IMR-90 (cell line): ENCODE results near the gene UQCRC1. TPM values are rescaled to one million over a fixed set of nuclear protein-coding genes. Genes with fewer than 3 reads are reported as not detected.

Experiments used
- ATAC-seq: fragments of 200-7000 bp; cut with Tn5 transposase; 2 replicates; pipeline ENCODE4 v1.9.1; 2020; ENCODE audit warnings: low read depth, mild to moderate bottlenecking, moderate library complexity
- BruUV-seq: library from RNA; stranded (reverse); fragments of 400-500 nt; replicated peaks from 2 replicates; lab custom pipeline; 2021; lab: Mats Ljungman, UMichigan
- CTCF ChIA-PET: fragments of 300-600 bp; formaldehyde crosslinking; extraction: SDS; loops from one replicate; lab custom pipeline; 2021; ENCODE audit warnings: antibody characterized with exemption; lab: Yijun Ruan, JAX
- POLR2A ChIA-PET: fragments of 300-600 bp; sonication (Branson Sonifier 250); formaldehyde crosslinking; loops from one replicate; lab custom pipeline; 2022; ENCODE audit warnings: antibody characterized with exemption; ENCODE audit not compliant: unreplicated experiment; lab: Charles Lee
- DNase-seq: peaks from one replicate; pipeline ENCODE4 v3.0.0; 2013
- H2AFZ ChIP-seq: replicated peaks from 2 replicates; pipeline ENCODE3; 2013; ENCODE audit warnings: low read length, mild to moderate bottlenecking; ENCODE audit not compliant: poor library complexity
- H2AK5ac ChIP-seq: 2 replicates; pipeline ENCODE4 v1.6.1; 2013; ENCODE audit warnings: low read depth, low read length, inconsistent platforms
- H2AK9ac ChIP-seq: replicated peaks from 2 replicates; pipeline ENCODE3; 2013; ENCODE audit warnings: mild to moderate bottlenecking, low read depth, low read length, moderate library complexity; ENCODE audit not compliant: poor library complexity
- H2BK120ac ChIP-seq: 2 replicates; pipeline ENCODE4 v1.6.1; 2013; ENCODE audit warnings: low read depth, low read length, inconsistent platforms
- H2BK15ac ChIP-seq: 3 replicates; pipeline ENCODE4 v1.6.1; 2013; ENCODE audit warnings: low read depth, low read length, inconsistent platforms
- H2BK20ac ChIP-seq: 2 replicates; pipeline ENCODE4 v1.6.1; 2013; ENCODE audit warnings: low read depth, mild to moderate bottlenecking, inconsistent platforms, low read length, moderate library complexity
- H2BK5ac ChIP-seq: 2 replicates; pipeline ENCODE4 v1.6.1; 2013; ENCODE audit warnings: mild to moderate bottlenecking, low read depth, low read length, inconsistent platforms; ENCODE audit not compliant: poor library complexity, severe bottlenecking
- H3K14ac ChIP-seq: replicated peaks from 2 replicates; pipeline ENCODE4 v1.6.1; 2013; ENCODE audit warnings: low read depth, low read length, inconsistent platforms
- H3K18ac ChIP-seq: 2 replicates; pipeline ENCODE4 v1.6.1; 2013; ENCODE audit warnings: low read depth, low read length, control low read depth
- H3K23ac ChIP-seq: 2 replicates; pipeline ENCODE4 v1.6.1; 2013; ENCODE audit warnings: low read depth, low read length, inconsistent platforms
- H3K27ac ChIP-seq: 2 replicates; pipeline ENCODE4 v1.5.1; 2013; ENCODE audit warnings: mild to moderate bottlenecking, control low read depth, low read length; ENCODE audit not compliant: insufficient read depth
- H3K27me3 ChIP-seq: 2 replicates; pipeline ENCODE4 v1.6.1; 2013; ENCODE audit warnings: low read length; ENCODE audit not compliant: control insufficient read depth, insufficient read depth
- H3K36me3 ChIP-seq: 2 replicates; pipeline ENCODE4 v1.6.1; 2013; ENCODE audit warnings: low read length, mixed read lengths; ENCODE audit not compliant: control insufficient read depth, insufficient read depth
- H3K4ac ChIP-seq: 2 replicates; pipeline ENCODE4 v1.6.1; 2013; ENCODE audit warnings: low read depth, low read length, inconsistent platforms
- H3K4me1 ChIP-seq: 2 replicates; pipeline ENCODE4 v1.6.1; 2013; ENCODE audit warnings: low read length, mixed read lengths; ENCODE audit not compliant: control insufficient read depth, insufficient read depth
- H3K4me2 ChIP-seq: 2 replicates; pipeline ENCODE4 v1.6.1; 2013; ENCODE audit warnings: low read depth, mild to moderate bottlenecking, control low read depth, low read length, moderate library complexity
- H3K4me3 ChIP-seq: 2 replicates; pipeline ENCODE4 v1.5.1; 2013; ENCODE audit warnings: low read depth, mild to moderate bottlenecking, control low read depth, low read length, moderate library complexity; ENCODE audit not compliant: insufficient read depth
- H3K56ac ChIP-seq: 2 replicates; pipeline ENCODE4 v1.6.1; 2013; ENCODE audit warnings: low read length, inconsistent platforms; ENCODE audit not compliant: insufficient read depth; ENCODE audit errors: extremely low read depth
- H3K79me1 ChIP-seq, 2 experiments: 2 replicates each; pipeline ENCODE4 v1.6.1; 2013; ENCODE audit warnings: low read length in 2 of 2, inconsistent platforms in 1 of 2, low read depth in 1 of 2
- H3K9ac ChIP-seq: 2 replicates; pipeline ENCODE4 v1.6.1; 2013; ENCODE audit warnings: low read depth, low read length, control low read depth
- H3K9me1 ChIP-seq: 2 replicates; pipeline ENCODE4 v1.6.1; 2013; ENCODE audit warnings: low read length, inconsistent platforms; ENCODE audit not compliant: insufficient read depth
- H3K9me3 ChIP-seq: 2 replicates; pipeline ENCODE4 v1.6.1; 2013; ENCODE audit warnings: low read length; ENCODE audit not compliant: control insufficient read depth, insufficient read depth
- H4K20me1 ChIP-seq: 2 replicates; pipeline ENCODE4 v1.6.1; 2013; ENCODE audit warnings: low read length, inconsistent platforms; ENCODE audit not compliant: insufficient read depth
- H4K5ac ChIP-seq: 2 replicates; pipeline ENCODE4 v1.6.1; 2013; ENCODE audit warnings: mild to moderate bottlenecking, low read depth, low read length, control low read depth
- H4K8ac ChIP-seq, 2 experiments: 2 replicates each; pipeline ENCODE4 v1.6.1; 2013; ENCODE audit warnings: low read depth in 2 of 2, low read length in 2 of 2, control low read depth in 1 of 2, inconsistent platforms in 1 of 2
- H4K91ac ChIP-seq: 2 replicates; pipeline ENCODE4 v1.6.1; 2013; ENCODE audit warnings: low read depth, low read length, inconsistent platforms; ENCODE audit not compliant: insufficient read depth
- CHD1 ChIP-seq: IDR thresholded peaks from 2 replicates; pipeline ENCODE4 v1.6.1; 2012; ENCODE audit warnings: low read depth, low read length, improper control_type of control experiment
- FOS ChIP-seq: fragments of 150-350 bp; IDR thresholded peaks from 2 replicates; pipeline ENCODE4 v1.6.1; 2016; ENCODE audit warnings: low read depth, low read length
- MXI1 ChIP-seq: IDR thresholded peaks from 2 replicates; pipeline ENCODE4 v1.6.1; 2012; ENCODE audit warnings: low read depth, mild to moderate bottlenecking, low read length, moderate library complexity, borderline replicate concordance
- NFE2L2 ChIP-seq: fragments of 150-350 bp; IDR thresholded peaks from 2 replicates; pipeline ENCODE4 v1.6.1; 2016; ENCODE audit warnings: low read depth, mild to moderate bottlenecking, low read length
- POLR2A ChIP-seq: IDR thresholded peaks from 2 replicates; pipeline ENCODE4 v1.6.1; 2012; ENCODE audit warnings: mild to moderate bottlenecking, low read depth, low read length
- USF2 ChIP-seq: fragments of 150-350 bp; IDR thresholded peaks from 2 replicates; pipeline ENCODE4 v1.6.1; 2017; ENCODE audit warnings: mild to moderate bottlenecking, antibody characterized with exemption, low read length, low read depth
- WGBS, 2 experiments: methylation state at CpG; one replicate each; pipeline versions ENCODE4 v1.1.5 to v1.1.7; 2013; ENCODE audit warnings: missing lambda C conversion rate in 2 of 2; ENCODE audit not compliant: insufficient read length in 1 of 2; ENCODE audit errors: extremely low coverage in 2 of 2; 5-methylcytosine and 5-hydroxymethylcytosine counted together
- dilution Hi-C: fragments of 300-500 bp; cut with HindIII; formaldehyde crosslinking; loops from one replicate; pipeline ENCODE4 v1.14.3; 2018; ENCODE audit warnings: low sequenced_read_pairs; ENCODE audit not compliant: unreplicated experiment
- in situ Hi-C: fragments of 300-500 bp; cut with MboI; formaldehyde crosslinking; loops from 3 replicates; pipeline ENCODE4 v1.14.3; 2019; ENCODE audit warnings: low sequenced_read_pairs, inconsistent platforms, mixed read lengths
- intact Hi-C: fragments of 100-400 bp; cut with micrococcal nuclease; formaldehyde crosslinking; loops from 2 replicates; pipeline ENCODE4 v1.10.0; 2022
- polyA plus RNA-seq, 3 experiments: library from polyadenylated mRNA; depleted of rRNA; stranded (reverse); fragments of >200 nt; gene quantifications; 2 replicates each; pipeline ENCODE4 v1.2.3, GENCODE V29; 2012; ENCODE audit warnings: low replicate concordance in 1 of 3
- total RNA-seq: library from RNA; depleted of rRNA; stranded (reverse); fragments of >200 nt; gene quantifications from 2 replicates; pipeline ENCODE4 v1.2.3, GENCODE V29; 2012
- TF ChIP-seq, protein P1 (sequence below): conservative IDR thresholded peaks from 2 replicates; pipeline ENCODE4 v1.5.1; 2012; ENCODE audit warnings: mild to moderate bottlenecking, low read depth, low read length, improper control_type of control experiment
- TF ChIP-seq, protein P2 (sequence below): fragments of 150-350 bp; IDR thresholded peaks from 2 replicates; pipeline ENCODE4 v1.6.1; 2016; ENCODE audit warnings: low read depth, mild to moderate bottlenecking, low read length, moderate library complexity, borderline replicate concordance

UQCRC1 gene
- total and polyA plus RNA-seq, 2 of the 4 experiments (the other 2 are of a cell fraction), result 474 to 1,365 TPM

DNA sequence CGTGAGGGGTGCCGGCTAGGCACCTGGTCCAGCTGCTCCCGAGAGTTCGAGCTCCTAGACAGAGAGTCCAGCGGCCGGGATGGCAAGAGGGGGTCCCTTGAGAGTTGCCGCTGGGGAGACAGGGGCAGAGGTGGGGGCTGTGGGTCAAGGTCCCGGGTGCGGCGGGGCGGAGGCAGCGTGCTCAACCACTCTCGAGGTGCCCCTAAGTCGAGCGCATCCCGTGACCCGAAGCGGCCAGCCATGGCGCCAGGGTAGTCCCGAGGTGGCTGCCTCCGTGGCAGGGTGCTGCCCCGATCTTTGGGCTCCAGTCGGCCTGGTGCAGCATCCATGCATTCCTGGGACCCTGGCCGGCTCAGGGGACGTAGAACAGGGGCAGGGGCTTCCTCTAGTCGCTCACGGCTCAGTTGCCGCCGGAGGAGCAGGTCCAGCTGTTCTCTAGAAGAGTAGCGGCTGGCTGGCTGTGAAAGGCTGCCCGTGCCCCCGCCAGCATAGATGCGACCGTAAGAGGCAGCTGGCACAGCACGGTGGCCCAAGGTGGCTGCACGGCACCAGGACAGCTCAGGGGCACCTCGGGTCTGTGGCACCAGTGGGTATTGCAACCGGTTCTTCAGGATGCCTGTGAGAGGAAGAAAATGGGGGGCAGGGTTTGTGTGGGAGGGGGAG, 30.6 kb upstream of the UQCRC1 start:
- no peak overlapping the region for H2BK120ac ChIP-seq
- H3K4me2 ChIP-seq, result no peak overlapping the region
- no peak overlapping the region for H3K56ac ChIP-seq
- H3K18ac ChIP-seq, result no peak overlapping the region
- no peaks in the 10 kb centered on the region for H3K27me3 ChIP-seq
- no peak overlapping the region for H3K4ac ChIP-seq
- dilution Hi-C loops (no loop called here), intact Hi-C loops (loop anchor here (10.0 kb wide), 1 partner anchor 195 kb away; the partner anchor contains the start of genes ATRIP, CCDC51 and TMA7), in situ Hi-C loops (no loop called here)
- H3K4me3 ChIP-seq, result no peak overlapping the region
- H4K8ac ChIP-seq, result no peak overlapping the region
- 77% methylated on average over 27 of the region's 38 CpGs; no CpG with 5 or more reads in 1 of the 2 experiments for WGBS, 2 experiments
- no peaks in the 10 kb centered on the region for H3K9me3 ChIP-seq
- no peak overlapping the region for H4K5ac ChIP-seq
- H4K91ac ChIP-seq, result no peak overlapping the region
- DNase-seq, result no peak
- peaks cover 14 to 19% of the 10 kb centered on the region in 2 experiments; a peak in 3 of 4 replicates for H3K79me1 ChIP-seq
- H3K9me1 ChIP-seq, result no peaks in the 10 kb centered on the region
- H2BK20ac ChIP-seq, result no peak overlapping the region
- no TSS peak for BruUV-seq
- peaks cover 2% of the 10 kb centered on the region for H4K20me1 ChIP-seq
- TF ChIP-seq, protein P1, sequence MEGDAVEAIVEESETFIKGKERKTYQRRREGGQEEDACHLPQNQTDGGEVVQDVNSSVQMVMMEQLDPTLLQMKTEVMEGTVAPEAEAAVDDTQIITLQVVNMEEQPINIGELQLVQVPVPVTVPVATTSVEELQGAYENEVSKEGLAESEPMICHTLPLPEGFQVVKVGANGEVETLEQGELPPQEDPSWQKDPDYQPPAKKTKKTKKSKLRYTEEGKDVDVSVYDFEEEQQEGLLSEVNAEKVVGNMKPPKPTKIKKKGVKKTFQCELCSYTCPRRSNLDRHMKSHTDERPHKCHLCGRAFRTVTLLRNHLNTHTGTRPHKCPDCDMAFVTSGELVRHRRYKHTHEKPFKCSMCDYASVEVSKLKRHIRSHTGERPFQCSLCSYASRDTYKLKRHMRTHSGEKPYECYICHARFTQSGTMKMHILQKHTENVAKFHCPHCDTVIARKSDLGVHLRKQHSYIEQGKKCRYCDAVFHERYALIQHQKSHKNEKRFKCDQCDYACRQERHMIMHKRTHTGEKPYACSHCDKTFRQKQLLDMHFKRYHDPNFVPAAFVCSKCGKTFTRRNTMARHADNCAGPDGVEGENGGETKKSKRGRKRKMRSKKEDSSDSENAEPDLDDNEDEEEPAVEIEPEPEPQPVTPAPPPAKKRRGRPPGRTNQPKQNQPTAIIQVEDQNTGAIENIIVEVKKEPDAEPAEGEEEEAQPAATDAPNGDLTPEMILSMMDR, result no peak
- no peak for TF ChIP-seq MXI1
- TF ChIP-seq FOS, result no peak
- no peak for TF ChIP-seq NFE2L2
- TF ChIP-seq, protein P2, sequence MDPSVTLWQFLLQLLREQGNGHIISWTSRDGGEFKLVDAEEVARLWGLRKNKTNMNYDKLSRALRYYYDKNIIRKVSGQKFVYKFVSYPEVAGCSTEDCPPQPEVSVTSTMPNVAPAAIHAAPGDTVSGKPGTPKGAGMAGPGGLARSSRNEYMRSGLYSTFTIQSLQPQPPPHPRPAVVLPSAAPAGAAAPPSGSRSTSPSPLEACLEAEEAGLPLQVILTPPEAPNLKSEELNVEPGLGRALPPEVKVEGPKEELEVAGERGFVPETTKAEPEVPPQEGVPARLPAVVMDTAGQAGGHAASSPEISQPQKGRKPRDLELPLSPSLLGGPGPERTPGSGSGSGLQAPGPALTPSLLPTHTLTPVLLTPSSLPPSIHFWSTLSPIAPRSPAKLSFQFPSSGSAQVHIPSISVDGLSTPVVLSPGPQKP, result no peak
- TF ChIP-seq USF2, result no peak
- TF ChIP-seq POLR2A, result no peak
- TF ChIP-seq CHD1, result no peak
- no peak for ATAC-seq
- POLR2A ChIA-PET, result no interaction called here
- no peak overlapping the region for H2AK9ac ChIP-seq
- no peak overlapping the region for H2AFZ ChIP-seq
- no peak overlapping the region for H2BK15ac ChIP-seq
- H2AK5ac ChIP-seq, result no peak overlapping the region
- CTCF ChIA-PET, result no interaction called here
- no peak overlapping the region for H3K9ac ChIP-seq
- no peak overlapping the region for H2BK5ac ChIP-seq
- H3K14ac ChIP-seq, result no peak overlapping the region
- no peak overlapping the region for H3K27ac ChIP-seq
- peaks cover 4% of the 10 kb centered on the region; the same call in 1 of the 2 replicates for H3K36me3 ChIP-seq
- H3K23ac ChIP-seq, result no peak overlapping the region
- H3K4me1 ChIP-seq, result peaks cover 7% of the 10 kb centered on the region
